ENCODE measurements around the gene RYR3. TPM values are rescaled to one million over a fixed set of nuclear protein-coding genes. Genes with fewer than 3 reads are reported as not detected.

Gene RYR3
- total RNA-seq, 1 experiment from 2014 or later = under 0.01 TPM

DNA sequence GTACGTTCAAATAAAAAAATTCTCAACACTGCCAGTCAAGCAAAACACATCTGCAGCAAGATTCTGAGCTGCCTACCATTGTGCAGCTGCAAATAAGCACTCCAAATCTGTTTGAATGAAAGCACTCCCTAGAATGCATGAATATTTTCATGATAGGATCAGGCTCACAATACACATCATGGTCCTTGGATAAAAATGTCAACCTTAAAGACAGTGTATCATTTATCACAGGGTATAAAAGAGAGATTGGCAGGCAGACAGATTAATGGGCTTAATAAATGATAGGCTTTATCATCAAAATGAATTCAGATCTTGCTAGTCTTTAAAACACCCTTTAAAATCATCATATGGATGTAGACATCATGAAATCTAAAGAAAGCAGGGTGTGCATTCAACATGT is 9.2 kb downstream of the RYR3 start:
- DNase-seq (ENCODE audit: low read depth) = no peak

- no peak for DNase-seq (ENCODE audit: low read depth)
These were observed 11.3 kb downstream of the RYR3 start for GRCh38 chr15:33322091-33322490.

DNA sequence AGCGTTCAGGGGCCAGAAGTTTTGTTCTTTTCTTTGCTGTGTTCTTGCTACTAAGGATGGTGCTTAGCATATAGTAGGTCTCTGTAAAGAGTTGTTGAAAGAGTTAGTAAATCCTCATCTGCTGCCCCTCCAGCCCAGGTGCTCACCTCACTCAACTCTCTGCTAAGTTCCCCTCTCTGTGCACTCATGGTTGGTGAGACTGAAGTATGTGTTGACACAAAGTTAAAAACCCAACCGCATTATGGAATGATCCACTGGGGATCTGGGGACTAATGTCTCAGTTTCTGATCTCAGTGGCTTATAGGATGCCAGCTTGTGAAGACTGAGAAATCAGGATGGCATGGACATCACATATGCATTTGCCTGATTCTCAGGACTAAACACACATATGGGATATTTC is 13.8 kb downstream of the RYR3 start:
- no peak for DNase-seq (ENCODE audit: low read depth)

- no peak for DNase-seq (ENCODE audit: low read depth)
These were observed 16.1 kb downstream of the RYR3 start for GRCh38 chr15:33326908-33327307.

DNA sequence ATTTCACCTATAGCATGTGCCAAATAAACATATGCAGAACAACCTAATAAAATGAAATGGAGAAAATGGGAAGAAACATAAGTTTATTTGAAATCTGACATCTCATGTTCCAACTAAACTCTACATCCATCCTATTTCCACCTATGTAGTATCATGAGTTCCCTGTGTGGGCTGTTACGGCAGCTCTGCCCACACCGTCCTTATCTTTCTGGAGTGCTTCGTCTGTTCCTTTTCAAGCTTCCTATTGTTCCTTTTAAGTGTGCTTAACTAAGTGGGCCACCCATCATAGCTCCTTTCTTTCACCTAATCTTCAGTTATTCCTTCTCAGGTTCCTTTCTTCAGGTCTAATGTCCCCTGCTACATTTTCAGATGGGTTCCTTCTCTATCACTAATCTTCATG is 17.3 kb downstream of the RYR3 start:
- no peak for DNase-seq (ENCODE audit: low read depth)

DNA sequence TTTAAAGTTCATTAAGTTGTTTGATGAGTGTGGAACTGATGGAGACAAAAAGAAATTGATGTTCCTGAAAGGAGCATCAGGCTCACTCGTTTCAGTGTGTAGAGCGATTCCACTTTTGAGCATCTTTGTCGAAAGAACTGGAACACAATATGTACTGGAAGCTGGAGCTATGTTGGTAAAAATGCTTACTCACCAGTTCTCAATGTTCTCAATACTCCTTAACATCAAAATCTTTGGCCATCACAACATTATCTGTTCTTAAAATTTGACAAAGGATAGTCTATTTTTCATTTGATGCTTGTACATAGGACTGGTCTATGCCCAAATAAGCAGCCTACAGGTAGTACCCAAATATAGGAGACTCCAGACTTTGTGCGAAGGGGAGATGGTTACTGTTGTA is 18.7 kb downstream of the RYR3 start:
- DNase-seq (ENCODE audit: low read depth) = no peak

- DNase-seq (ENCODE audit: low read depth) = no peak
These were observed 20.2 kb downstream of the RYR3 start for GRCh38 chr15:33330931-33331330.

DNA sequence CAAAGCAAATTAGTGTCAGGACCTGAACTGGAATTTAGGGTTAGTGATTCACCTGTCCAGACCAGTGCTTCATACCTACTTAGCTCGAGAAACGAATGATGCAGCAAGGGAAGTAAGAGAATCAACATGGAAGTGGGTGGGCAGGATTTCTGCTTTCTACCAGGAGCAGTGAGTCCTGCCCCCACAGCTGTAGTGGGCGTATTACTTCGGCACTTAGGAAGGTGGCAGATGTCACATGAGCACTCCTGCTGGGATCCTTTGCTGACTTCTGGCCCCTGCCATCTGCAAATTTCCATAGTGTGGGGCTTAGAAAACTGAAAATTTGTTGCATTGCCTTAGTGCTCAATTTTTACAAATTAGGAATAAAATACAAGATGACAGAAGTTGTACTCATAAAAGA is 31.2 kb downstream of the RYR3 start:
- no peak for DNase-seq (ENCODE audit: low read depth)

DNA sequence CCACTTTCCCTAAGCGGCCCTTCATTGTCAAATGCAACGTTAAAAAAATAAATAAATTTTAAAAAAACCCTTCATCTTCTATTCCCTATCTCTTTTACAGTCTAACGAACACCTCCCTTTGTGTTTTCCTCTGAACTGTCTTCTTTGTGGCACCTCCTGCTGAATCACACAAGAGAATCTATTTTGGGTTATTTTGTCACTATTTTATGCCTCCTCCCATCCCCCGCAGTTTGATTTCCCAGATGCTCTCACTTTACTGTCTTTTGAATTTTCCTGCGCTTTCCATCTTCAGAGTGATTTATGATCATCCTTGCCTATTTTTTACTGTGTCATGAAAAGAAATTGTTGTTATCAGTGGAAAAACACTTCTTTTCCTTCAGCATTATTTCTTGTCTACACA is 32.5 kb downstream of the RYR3 start:
- DNase-seq (ENCODE audit: low read depth) = no peak

- no peak for DNase-seq (ENCODE audit: low read depth)
These were observed 33.3 kb downstream of the RYR3 start for GRCh38 chr15:33344111-33344510.

GRCh38 chr15:33344530-33344929 is 33.8 kb downstream of the RYR3 start:
- no peak for DNase-seq (ENCODE audit: low read depth)

DNA sequence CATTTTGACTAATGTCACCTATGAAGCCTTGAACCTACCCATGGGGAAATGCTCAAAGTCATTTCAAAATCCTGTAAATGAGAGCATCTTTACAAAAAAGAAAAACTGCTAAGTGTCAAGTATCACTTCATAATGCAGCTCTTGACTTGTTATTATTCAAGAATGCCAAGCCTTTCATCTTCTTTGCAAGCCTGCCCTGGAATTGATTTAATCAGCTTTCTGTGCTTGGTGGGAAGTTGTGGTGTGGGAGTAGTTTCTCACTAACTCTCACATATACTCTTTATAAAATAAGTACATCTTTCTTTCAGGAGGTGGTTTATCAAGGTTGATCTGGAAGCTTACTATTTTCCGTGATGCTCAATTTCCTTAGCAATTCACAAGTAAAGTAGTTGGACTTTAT is 43.6 kb downstream of the RYR3 start:
- no peak for DNase-seq (ENCODE audit: low read depth)

DNA sequence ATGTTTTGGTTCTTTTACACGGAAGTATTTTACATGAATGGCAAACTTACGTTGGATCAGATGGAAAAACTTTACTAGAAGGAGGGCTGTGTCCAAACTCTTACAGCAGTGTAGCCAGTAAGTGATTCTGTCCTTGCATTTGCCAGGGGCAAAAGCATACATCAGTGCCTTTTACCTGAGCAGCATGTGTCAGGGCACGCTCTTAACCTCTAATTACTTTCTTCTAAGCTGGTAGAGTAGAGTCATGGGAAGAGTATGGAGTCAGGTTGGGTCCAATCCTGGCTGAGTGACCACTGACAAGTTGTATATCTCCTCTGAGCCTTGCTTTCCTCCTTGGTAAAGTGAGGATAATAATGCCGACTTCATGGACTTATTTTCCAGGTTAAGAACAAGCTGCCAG is 47.1 kb downstream of the RYR3 start:
- DNase-seq (ENCODE audit: low read depth) = no peak

DNA sequence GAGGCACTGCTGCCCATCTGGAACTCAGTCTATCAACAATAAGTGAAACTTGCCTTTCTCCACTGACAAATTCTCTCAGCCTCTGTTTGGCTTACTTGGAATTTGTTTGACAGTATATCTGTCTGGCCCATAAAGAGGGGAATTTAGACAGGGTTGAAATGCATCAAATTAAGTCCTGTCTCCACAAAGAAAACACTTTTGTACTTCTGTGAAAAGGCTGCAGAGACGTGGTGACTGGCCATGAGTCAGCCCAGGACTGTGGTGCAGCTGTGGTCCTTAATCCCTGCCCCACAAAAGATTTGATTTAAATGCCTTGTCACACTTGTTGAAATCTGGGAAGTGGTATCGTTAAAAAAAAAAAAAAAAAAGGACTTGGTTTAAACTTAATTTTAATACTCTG is 47.5 kb downstream of the RYR3 start:
- peak; percentile 59 for DNase-seq (ENCODE audit: low read depth)

DNA sequence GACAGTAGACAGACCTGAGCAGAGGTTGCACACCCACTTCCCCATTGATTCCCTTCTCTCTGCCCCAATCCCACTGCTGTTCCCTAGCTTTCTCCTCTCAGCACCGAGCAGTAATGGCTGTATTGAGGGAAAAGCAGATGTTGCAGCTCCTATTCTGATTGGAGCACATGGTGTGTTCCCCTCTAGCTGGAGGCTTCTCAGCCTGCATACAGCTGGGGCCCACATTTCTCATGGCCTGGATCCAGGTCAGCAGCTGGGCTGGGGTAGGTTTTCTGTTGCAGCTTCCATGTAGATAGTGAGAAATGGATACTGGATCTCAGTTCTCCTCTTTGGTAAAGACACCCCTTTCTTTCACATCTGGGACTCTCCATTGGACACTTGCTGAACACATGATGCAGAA is 50.1 kb downstream of the RYR3 start:
- no peak for DNase-seq (ENCODE audit: low read depth)

DNA sequence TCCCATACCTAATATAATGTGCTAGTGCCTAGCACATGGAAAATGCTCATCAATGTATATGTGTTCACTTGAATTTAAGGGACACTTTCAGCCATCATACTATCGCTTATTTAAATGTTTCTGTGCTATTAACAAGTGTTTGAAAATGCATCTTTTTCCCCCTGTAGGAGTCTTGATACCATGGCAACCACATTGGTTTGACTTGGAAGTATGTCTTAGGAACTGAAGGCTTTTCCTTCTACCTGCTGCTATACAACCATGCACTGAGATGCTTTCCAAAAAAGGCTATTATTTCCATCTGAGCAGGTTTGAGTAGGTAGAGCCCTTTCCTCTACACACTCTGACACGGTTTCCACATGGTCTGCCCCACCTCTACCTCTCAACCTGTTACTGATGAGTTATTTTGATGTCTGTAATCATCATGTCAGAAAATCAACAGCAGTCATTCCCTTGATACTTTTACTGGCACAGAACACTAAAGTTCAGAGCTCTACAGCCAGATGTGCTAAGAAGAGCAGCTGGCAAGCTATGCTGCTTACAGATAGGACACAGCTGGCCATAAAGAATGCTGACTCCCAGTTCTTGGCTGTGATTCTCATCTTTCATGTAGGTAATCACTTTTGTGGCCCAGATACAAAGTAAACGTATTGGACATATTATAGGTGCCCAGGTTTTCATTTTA is 59.3 kb downstream of the RYR3 start:
- DNase-seq (ENCODE audit: low read depth) = no peak

DNA sequence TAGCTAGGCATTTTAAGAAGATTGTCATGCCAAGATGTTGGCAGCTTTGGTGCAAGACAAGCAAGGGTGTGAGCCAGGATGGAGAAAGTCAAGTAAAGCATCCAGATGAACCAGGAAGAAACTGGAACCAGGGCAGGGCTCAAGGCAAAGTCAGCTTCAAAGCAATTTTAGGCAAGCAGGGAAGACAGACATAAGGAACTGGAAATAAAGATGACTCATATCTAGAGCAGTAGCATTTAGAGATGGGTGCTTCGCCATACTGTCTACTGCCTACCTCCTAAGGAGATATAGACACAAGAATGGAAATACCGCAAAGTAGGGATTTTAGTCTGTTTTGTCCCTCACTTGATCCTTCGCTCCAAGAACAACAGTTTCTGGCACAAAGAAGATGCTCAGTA is 59.9 kb downstream of the RYR3 start:
- DNase-seq (ENCODE audit: low read depth) = no peak

DNA sequence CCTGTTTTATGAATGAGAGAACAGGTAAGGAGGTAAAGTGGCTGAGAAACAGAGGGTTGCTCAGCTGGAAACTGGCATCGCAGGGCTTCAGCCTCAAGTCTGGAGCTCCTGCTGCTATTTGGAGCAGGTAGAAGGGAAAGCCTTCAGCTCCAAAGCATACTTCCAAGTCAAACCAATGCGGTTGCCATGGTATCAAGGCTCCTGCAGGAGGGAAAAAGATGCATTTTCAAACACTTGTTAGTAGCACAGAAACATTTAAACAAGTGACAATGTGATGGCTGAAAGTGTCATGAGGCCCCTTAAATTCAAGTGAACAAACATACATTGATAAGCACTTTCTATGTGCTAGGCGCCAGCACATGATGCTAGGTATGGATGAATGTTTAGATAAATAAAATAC is 60.4 kb downstream of the RYR3 start:
- no peak for DNase-seq (ENCODE audit: low read depth)

- no peak for DNase-seq (ENCODE audit: low read depth)
These were observed 63.6 kb downstream of the RYR3 start for GRCh38 chr15:33374226-33374914.

- DNase-seq (ENCODE audit: low read depth) = no peak
These were observed 64.5 kb downstream of the RYR3 start for GRCh38 chr15:33375236-33375635.

GRCh38 chr15:33377204-33377603 is 66.4 kb downstream of the RYR3 start:
- DNase-seq (ENCODE audit: low read depth) = no peak

GRCh38 chr15:33378866-33379480 is 68.2 kb downstream of the RYR3 start:
- no peak for DNase-seq (ENCODE audit: low read depth)

DNA sequence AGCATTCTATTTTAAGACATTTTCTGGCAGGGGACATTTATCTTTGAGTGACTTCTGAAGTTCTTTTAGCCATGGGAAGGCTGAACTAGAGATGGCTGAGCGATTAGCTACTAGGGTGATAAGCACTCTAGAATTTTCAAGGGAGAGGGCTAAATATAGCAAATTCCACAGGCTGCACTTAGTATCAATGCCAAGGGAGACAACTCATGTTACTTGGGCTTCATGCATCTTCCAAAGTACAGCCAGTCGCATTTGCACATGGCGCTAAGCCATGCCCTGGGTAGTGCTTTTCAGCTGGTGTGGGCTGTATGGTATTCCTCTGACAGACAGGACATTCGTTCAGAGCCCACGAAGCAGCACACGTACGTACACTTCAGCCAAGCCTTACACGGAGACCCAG is 69.6 kb downstream of the RYR3 start:
- DNase-seq (ENCODE audit: low read depth) = no peak

Measured in RPMI7951 (cell line).